ENCODE measurements around the gene DOK5.

DOK5 gene

DNA sequence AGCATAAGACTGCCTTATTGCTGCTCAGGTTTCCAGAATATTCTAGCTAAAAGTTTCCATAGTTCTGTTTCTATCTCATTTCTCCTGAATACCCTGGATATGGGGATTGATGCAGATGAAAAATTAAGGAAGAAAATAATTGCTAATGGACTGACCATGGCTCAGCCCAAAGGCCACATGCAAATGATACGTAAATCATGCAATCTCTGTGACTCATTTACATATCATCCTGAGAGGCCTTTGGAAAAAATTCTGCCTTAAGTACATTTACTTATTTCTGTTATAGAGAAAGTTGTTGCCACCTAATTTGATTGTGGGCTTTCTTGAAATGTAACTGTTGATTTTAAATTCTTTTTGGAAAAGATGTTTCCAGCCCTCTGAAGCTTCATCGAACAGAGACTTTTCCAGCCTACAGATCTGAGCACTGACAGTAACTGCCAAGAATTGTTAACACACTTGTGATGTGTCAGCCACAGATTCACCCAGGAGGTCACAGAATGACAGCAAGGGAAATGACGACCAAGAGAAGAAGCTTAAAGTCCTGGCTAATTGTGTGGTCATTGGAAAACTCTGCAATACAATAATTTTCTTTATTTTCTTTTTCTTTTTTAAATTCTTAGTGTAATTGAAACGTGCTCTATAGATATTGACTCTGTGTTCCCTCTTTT is 174.8 kb downstream of the DOK5 start:
- DNase-seq, result no peak

GRCh38 chr20:54651252-54651651 is 175.9 kb downstream of the DOK5 start:
- no peak for DNase-seq

DNA sequence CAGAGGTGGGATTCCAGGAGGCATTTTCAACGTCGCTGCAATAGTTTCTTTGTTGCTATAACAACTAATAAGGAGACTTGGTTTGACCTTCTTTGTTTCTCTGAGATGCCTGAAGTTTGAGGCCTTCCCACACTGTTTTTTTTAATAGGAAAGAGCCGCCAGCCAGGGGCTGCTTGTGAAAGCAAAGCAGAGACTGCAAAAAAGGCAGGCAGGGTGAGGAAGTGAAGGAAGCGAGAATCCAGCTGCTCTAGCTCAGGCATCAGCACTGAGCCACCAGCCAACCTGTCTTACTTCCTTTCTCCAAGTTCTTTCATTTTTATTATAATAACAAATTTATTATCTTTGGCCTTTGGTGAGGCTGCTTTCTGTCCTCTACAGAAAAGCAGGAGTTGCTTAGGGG is 179.1 kb downstream of the DOK5 start:
- DNase-seq, result no peak

- DNase-seq, result no peak
Observed at GRCh38 chr20:54657268-54657826, 182.0 kb downstream of the DOK5 start.

GRCh38 chr20:54658525-54658924 is 183.1 kb downstream of the DOK5 start:
- DNase-seq, result no peak

- DNase-seq, result no peak
Observed at GRCh38 chr20:54661265-54661664, 185.9 kb downstream of the DOK5 start.

DNA sequence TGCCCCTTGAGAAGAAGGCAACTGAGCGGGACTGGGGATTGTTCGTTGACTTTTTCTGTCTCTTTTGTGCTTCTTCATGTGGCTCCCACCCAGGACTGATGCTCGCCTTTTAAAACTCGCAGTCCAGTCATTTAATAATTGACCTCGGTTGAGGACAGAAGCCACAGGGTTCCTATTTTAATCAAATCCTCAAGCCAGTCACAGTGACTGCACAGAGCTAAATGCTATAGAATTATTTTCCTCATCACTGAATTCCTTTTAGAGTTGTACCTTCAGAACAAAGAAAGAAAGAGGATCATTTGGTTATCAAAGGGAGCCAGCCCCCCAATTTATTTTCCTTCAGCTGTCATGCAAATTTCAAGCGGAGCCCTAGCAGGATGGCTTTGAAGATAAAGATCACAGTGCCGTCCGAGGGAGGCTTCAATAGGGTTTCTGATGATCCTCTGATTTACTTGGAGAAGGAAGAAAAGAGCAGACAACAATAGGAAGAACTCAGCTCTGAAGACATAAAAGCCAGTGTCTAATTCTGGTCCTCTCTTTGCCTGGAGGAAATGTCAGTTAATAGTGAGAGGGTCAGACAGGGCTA is 186.6 kb downstream of the DOK5 start:
- DNase-seq, result no peak

DNA sequence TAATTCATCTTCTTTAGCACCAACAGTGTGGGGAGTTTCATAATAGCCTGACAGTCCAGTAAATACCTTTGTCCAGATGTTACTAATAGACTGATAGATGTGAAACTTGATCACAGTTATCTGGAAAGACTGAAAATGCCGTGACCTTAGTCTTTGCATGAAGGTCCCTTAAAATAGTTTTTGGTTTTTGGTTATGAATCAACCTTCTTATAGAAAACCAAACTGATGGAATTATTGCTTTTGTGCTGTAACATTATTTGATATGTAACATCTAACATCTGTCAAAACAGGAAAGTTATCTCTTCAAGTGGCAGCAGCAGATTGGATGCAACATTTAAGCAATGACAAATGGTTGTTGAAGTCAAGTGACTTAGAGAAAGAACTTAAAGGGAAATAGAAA is 190.4 kb downstream of the DOK5 start:
- DNase-seq, result no peak

DNA sequence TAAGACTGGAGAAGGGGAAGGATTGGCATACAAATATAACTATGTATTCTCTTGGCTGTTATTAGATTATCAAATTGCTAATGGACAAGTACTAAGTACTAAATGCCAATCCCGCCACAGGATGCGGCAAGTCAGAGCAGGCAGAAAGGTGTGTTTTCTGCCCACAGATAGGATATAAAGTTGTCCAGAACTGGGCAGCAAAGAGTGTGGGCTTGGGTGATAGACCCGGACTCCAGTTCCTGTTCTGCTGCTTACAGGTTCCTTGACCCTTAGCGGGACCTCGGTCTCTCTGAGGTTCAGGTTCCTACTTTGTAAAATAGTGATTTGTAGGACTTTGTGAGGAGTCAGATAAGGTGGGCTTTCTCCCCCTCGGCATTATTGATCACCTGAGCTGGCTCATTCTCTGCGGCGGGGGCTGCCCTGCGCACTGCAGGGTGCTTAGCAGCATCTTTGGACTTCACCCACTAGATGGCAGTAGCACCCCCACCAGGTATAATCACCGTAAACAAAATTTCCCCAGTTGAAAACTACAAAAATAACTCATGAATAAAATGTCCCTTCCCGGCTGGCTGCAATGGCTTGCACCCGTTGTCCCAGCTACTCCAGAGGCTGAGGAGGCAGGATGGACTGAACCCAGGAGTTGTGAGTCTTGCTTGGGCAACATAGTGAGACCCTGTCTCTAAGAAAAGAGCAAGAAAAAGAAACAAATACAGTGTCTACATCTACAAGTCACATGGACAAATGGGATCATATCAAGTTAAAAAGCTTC is 193.1 kb downstream of the DOK5 start:
- DNase-seq, result no peak

DNA sequence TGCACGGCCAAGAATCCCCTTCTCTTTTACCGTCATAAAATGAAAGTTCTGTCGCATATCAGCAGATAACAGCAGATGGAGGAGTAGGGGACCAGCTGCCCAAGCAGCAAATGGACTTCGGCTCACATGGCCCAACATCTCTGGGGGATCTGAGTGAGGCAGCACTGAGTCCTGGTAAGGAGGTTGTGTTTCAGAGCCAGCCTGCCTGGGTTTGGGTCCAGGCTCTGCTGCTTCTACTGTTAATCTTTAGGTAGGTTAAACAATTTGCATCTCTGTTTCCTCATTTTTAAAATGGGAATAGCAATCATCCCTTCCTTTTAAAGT is 193.6 kb downstream of the DOK5 start:
- no peak for DNase-seq

DNA sequence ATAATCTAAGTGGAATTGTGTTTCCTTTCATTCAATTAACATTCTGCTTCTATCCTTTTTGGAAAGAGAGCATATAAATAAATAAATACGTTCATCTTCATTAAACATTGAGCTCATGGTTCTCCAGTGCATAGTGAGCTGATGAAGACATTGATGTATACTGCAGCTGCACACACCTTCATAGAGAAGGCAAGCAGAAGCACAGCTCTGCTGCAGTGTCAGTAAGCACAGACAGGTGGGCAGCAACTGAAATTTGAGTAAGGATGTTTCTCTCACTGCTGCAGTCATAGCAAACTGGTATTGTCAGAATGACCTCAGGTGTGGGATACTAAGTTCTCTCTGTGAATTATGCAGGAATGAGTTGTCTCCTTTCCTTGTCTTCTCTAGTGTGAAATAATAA is 202.9 kb downstream of the DOK5 start:
- no peak for DNase-seq

DNA sequence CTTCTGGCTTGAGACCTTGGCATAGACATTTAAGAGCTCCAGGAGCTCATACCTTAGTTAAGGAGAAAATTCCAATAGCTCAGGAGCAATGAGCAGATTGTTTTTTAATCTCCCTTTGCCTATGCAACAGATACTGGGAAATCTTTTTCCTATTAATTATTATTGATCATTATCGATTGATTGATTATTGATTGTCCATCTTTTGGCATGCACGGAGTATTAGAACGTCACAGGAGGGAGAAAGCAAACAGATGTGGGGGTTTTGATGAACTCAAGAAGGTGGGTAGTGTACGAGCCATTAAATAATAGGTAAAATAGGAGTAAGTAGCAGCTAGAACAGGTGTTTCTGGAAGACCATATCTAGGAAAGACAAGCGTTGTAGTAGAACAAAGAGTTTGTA is 205.0 kb downstream of the DOK5 start:
- DNase-seq, result no peak

DNA sequence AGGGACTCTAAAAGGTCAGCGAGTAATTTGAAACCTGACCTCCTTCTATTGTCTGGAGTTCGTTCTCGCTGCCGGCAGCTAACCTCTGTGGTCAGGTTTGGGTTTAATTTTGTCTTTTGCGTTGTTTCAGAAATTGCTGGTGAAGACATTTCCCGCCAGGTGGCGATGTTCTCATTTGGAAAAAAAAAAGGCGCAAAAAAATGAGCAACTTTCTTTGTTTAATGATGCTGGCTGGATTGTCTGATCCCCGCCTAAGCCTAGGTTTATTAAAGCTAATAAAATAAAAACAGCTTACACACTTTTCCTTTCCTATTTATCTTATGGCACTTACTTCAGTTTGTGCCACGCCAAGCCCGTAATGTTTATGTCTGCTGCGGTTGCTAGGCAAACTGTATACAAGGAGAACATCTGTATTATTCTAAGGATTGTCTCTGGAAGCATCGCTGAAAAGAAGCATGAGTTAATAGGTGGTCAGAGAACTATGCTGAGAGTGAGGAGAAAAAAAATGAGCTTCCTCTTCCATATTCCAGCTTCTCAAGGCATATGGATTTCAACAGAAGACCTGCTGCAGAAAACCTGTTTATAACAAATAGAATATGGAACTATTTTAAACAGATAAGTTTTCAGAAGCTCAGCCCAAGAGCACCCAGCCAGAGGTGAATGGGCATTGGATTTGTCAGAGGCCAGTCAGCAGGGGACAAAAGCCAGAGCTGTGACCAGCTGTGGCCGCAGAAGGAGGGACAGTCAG is 205.7 kb downstream of the DOK5 start:
- DNase-seq, result no peak

GRCh38 chr20:54681869-54682268 is 206.5 kb downstream of the DOK5 start:
- no peak for DNase-seq

- no peak for DNase-seq
Observed at GRCh38 chr20:54688476-54688875, 213.1 kb downstream of the DOK5 start.

DNA sequence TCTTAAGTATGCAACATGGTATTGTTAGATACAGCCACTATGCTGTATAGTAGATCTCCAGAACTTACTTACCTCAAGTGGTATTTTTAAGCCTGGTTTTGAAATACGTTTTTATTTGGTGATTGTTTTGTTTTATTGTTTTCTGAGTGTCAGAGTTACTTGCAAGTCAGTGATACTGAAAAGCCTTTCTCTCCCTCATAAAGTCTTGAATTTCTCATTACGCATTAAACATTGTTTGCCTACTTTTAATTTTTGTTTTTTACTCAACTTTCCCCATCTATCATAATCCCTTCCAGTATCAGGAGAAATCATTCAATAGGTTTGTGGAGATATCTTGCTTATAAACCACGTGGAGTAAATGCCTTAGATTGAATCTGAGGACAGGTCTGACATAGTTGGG is 214.9 kb downstream of the DOK5 start:
- no peak for DNase-seq

DNA sequence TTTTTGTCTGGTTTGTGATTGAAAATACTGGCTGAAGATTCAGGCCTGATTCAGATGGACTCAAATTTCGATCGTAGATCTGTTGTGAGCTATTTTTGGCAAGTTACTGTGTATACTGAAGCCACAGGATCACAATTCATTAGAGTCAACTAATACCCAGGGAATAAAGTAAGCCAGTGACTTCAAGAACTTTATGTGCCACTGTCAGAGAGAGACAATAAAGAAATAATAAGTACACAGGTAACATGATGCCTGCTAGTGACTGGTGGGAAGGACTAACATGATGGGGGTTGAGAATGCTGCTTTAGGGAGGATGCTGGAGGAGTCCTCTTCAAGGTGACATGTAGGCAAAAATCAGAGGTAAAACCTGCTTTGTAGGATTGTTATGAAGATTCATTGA is 215.9 kb downstream of the DOK5 start:
- DNase-seq, result no peak

- no peak for DNase-seq
Observed at GRCh38 chr20:54692168-54692887, 216.9 kb downstream of the DOK5 start.

DNA sequence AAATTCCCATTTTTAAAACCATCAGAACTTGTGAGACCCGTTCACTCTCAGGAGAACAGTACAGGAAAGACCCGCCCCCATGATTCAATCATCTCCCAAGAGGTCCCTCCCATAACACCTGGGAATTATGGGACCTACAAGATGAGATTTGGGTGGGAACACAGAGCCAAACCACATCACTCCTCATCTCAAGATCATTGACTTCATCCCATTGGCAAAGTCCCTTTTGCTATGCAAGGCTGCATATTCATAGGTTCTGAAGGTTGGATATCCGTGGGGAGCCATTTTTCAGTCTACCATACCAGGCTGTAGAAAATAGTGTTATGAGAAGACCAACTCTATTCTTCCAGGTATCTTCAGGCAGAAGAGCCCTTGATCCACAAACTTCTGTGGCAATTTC is 219.1 kb downstream of the DOK5 start:
- no peak for DNase-seq

- no peak for DNase-seq
Observed at GRCh38 chr20:54698373-54698772, 223.0 kb downstream of the DOK5 start.
